Lung microvascular endothelial cell (primary cell): ENCODE measurements around the gene PRRC2C. TPM values are rescaled to one million over a fixed set of nuclear protein-coding genes. Genes with fewer than 3 reads are reported as not detected.
"Not testable (repeated sequence)": the region's sequence is repeated elsewhere in the genome, so short reads cannot be mapped to it uniquely, and the experiment has no call there.

Experiments used
- DNase-seq, 2 donors: peaks; one replicate each; pipeline versions ENCODE4 v3.0.0 to v3.0.0-alpha.2; 2010; ENCODE audit warnings: low read depth in 2 of 2
- total RNA-seq: library from RNA; depleted of rRNA; stranded (reverse); fragments of >200 nt; gene quantifications from 2 replicates; pipeline ENCODE4 v1.2.1, GENCODE V29; 2014

Gene PRRC2C
- total RNA-seq = 31.6 and 34.5 TPM in 2 replicates

DNA sequence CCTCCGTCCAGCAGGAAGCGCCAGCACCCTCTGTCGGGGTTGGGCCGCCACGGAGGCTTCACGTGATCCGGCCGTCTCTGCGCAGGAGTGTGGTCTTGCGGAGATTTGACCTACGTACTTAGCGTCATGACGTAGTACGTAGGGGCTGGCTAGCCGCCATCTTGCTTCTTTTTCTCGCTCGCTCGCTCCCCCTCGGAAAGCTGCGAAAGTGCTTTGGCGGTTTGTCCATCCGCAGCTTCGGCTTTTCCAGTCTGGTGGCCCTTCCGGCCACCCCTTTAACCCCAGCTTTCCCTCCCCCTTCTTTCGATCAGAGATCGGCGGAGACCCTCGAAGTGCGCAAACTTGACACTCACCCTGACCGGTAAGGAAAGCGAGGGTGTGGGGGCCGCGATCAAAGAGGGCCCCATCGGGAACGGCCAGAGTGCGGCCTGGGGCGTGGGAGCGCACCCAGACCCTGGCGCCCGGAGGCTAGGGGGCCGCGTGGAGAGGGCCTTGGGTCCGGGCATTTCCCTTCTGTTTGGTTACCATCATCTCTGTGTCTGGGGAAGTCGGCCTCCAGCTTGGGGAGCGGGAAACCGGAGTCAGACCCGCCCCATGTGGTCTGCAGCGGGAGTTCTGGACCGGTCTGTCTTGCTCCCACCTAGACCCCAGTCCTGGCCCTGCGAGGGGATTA is at the start of gene PRRC2C:
Gene PRRC2C (plus strand): TSS at position 156 of the 673 bp plus-strand sequence. CDS start 26,559 bp downstream, outside the sequence.
- DNase-seq = peak; percentile 99

DNA sequence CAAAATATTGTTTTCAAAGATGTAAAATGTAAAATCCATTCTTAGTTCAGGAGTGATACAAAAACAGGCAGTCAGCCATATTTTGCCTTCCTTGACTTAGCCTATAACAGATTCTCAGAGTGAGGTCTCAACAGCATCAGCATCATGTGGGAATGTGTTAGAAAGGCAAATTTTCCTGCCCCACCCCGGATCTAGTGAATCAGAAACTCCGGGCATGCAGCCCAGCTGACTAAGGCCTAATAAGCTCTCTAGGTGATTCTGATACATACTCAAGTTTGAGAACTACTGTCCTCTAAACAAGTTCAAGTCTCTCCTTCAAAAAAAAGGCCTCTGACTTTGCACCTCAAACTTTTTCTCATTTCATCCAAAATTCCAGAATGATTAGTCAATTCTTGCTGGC is 46.9 kb upstream of the PRRC2C start:
- peak; percentile 34 to 94 for DNase-seq

DNA sequence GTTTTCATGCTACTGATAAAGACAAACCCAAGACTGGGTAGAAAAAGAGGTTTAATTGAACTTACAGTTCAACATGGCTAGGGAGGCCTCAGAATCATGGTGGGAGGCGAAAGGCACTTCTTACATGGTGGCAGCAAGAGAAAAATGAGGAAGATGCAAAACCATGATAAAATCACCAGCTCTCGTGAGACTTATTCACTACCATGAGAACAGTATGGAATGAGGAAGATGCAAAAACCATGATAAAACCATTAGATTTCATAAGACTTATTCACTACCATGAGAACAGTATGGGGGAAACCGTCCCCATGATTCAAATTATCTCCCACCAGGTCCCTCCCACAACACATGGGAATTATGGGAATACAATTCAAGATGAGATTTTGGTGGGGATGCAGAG is 45.1 kb upstream of the PRRC2C start:
- DNase-seq = not testable (repeated sequence)

DNA sequence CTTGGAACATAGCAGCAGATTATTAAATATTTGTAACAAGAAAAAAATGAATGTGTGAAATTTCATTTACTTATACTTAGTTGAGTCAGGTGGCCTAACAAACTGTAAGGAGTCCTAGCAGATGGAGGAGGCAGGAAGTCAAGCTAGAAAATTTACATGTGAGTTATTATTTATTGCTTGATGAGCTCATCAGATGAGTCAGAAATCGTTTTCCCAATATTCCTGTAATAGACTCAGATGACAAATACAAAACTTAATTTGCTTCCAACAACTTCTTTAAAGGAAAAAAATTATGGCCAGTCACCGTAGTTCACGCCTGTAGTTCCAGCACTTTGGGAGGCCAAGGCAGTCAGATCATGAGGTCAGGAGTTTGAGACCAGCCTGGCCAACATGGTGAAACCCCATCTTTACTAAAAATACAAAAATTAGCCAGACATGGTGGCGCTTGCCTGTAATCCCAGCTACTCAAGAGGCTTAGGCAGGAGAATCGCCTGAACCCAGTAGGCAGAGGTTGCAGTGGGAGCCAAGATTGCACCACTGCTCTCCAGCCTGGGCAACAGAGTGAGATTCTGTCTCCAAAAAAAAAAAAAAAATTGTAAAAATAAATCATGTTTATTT is 43.9 kb upstream of the PRRC2C start:
- DNase-seq = peak in 1 of 2 donors; percentile 90

DNA sequence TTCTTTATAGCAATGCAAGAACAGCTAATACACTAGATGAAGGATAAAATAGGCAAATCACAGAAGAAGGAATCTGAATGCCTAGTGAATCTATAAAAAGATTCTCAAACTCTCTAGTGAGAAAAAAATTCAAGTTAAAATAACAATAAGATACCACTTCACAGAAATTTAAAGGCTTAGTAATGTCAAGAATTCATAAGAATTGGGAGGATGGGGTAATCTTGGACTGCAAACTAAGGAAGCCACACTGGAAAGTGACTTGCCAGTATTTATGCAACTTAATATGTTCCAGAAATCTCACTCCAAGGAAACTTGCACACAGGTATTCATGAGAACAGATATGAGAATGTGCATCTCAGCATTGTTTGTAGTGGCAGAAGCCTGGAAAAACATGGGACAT is 38.9 kb upstream of the PRRC2C start:
- DNase-seq = no peak

DNA sequence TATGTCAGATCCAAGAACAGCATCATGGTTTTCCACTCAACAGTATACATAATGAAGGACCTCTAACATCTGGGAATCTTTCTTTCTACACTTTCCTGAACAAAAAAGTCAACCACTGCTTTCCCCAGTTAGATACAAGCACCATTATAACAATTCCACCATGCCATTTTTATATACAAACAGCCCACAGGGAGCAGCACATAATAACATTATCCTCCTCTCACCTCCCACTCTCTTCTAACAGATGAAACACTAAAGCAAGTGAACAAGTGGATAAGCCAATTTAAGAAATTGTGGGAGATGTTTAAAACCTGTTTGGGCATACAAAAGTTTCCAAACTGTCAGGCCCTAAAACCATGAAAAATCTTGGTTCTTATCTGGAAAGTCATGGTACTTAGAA is 29.4 kb upstream of the PRRC2C start:
- DNase-seq = no peak

DNA sequence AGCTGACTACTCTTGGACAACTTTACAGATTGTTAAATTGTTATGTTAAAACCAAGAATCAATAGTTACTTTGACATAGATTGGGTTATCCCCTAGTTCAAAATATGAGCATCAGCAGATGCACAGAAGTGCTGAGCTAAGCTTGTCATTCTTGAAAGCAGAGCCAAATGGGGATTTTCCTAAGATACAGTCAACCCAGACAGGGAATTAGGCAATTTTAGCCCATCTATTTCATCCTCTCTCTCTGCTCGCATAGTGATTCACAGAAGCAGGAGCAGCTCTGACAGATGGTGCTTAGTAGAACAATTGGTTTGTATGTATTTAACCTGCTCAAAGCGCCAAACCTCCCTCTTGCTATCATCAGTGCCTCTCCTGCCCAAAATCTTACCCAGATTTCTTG is 27.9 kb upstream of the PRRC2C start:
- peak in 1 of 2 donors; percentile 11 for DNase-seq

DNA sequence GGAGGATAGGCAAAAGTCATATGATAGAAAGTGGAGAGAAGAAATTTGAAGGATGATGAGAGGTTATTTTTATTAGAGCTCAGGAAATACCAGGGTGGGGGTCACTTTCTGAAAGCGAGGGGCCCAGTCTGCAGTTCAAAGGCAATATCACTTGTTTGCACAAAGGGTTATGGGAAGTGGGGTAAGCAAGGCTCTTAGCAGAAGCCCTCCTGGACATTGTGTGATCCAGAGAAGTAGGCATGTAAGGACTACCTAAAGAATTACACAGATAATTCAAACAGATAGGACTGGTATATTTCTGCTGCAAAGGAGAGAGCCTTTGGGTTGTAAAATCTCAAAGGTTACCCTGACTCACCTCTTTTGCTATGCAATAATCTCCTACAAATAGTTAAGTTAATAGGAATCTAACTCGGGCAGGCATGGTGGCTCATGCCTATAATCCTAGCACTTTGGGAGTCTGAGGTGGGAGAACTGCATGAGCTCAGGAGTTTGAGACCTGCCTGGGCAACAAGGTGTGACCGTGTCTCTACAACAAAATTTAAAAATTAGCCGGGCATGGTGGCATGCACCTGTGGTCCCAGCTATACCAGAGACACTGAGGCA is 25.2 kb upstream of the PRRC2C start:
- no peak for DNase-seq

DNA sequence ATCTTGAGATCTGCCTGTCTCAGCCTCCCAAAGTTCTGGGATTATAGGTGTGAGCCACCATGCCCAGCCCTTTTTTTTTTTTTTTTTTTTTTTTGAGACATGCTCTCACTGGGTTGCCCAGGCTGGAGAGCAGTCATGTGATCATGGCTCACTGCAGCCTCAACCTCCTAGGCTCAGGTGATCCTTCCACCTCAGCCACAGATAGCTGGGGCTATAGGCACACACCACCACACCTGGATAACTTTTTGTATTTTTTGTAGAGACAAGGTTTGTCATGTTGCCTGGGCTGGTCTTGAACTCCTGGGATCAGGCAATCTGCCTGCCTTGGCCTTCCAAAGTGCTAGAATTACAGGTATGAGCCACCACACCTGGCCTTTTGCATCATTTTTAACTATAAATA is 17.7 kb upstream of the PRRC2C start:
- no peak for DNase-seq

GRCh38 chr1:171468120-171468750 is 17.1 kb upstream of the PRRC2C start:
- peak; percentile 35 to 64 for DNase-seq

GRCh38 chr1:171470726-171471125 is 14.6 kb upstream of the PRRC2C start:
- DNase-seq = no peak

DNA sequence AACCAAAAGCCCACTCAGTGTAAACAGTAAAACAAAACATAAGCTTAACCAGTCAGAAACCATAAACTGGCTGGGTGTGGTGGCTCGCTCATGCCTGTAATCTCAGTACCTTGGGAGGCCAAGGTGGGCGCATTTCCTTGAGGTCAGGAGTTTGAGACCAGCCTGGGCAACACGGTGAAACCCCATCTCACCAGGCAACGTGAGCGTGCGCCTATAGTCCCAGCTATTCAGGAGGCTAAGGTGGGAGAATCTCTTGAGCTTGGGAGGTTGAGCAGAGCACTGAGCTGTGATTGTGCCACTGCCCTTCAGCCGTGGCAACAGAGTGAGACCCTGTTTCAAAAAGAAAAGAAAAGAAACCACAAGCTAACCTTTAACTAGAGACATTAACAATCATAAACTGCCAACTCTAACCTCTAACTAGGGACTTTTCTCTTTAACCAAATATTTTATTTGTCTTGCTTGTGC is 13.1 kb upstream of the PRRC2C start:
- DNase-seq = no peak

DNA sequence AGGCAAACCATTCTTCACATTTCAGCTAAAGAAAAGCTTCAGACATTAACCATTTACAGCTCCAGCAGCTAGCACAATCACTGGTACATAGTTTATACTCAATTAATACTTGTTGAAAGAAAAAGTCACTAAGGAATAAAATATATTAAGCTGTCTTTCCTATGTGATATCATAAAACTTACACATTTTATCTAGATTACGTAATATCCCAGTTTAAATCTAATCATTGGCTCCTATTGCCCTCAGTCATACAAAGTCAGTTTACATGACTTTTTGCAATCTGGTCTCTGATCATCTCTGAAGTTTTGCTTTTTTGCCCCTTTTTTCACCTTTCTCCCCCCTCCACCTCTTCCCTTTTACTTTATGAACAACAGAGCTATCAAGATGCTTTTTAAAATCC is 8.5 kb upstream of the PRRC2C start:
- no peak for DNase-seq

DNA sequence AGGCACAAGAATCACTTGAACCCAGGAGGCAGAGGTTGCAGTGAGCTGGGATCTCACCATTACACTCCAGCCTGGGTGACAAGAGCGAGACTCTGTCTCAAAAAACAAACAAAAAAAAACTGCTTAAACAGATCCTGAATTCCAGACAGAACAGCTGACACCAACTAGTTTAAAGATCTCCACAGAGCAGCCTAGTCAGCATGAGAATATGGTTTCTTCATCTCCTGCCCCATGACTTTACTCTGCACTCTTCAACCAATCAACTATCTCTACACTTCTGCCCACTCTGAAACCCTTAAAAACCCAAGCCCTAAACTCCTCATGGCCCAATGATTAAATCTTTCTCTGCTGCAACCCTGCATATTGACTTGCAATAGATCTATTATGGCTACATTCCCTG is 7.5 kb upstream of the PRRC2C start:
- no peak for DNase-seq

DNA sequence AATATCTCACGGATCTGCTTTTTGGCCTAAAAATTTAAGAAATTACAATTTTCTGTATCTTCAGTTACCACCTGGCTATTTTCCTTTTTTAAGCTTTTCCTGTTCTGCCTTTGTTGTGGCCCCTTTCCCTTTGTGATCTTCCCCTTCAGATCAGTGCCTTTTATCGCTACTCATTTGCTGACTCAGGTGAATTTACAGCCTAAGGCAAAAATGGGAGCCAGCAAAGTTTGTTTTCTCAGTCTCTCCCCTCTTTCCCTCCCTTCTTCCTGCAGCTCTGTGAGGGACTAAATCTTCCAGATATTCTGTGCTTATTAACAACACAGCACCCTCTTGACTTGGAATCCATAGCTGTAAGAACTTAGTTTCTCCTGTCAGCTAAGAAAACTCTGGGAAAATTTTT is 5.3 kb upstream of the PRRC2C start:
- DNase-seq = no peak

DNA sequence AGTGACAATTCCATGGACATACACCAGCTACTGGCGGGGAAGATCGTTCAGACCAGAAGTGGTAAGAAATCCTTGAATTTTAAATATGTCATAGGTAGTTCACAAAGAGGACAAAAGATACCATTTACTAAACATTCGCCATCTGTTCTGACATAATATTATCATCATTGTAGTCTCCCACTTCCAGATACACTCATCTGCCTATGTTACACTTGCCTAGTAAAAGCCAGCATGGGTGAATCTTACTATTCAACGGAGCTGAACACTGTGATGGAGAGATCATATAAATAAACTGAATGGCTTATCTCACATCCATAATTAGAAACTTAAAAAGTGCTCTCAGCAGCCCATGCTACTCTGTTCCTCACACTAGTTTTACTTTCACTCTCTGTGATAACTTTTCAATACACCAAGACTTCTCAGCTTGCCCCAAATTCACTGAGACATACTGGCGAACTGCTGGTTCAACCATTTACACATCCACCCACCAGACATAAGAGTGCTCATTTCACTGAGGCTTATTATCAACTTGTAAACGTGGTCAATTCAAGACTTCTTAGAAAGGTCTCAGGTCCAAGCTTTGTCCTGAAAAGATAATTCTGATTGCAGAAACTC is 463 bp upstream of the PRRC2C start:
- no peak for DNase-seq

GRCh38 chr1:171486048-171486519 is 754 bp downstream of the PRRC2C start:
- peak in 1 of 2 donors; percentile 79 for DNase-seq

- no peak for DNase-seq
Measured at GRCh38 chr1:171487038-171487437, 1.7 kb downstream of the PRRC2C start.

- DNase-seq = peak in 1 of 2 donors; percentile 24
Measured at GRCh38 chr1:171488190-171488929, 3.0 kb downstream of the PRRC2C start.

DNA sequence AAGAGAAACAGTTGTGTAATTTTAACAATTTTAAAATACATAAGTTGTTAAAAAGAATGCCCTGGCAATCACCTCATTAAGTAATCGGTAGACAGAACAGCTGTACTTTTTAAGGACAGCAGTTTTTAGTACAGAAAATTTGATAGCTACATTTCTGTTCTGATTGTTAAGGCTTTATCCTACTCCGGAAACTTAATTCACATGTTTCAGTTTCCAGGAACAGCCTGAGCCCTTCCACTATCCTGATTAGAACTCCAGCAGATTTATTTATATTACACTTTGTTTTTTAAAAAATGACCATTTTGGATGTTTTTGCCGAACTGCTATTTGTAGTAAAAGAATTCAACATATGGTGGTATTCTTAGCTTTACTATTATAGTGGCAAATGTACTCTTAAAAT is 8.7 kb downstream of the PRRC2C start:
- DNase-seq = peak; percentile 36 to 45

- peak in 1 of 2 donors; percentile 13 for DNase-seq
Measured at GRCh38 chr1:171495444-171495843, 10.1 kb downstream of the PRRC2C start.
